Right lobe of liver (tissue), 6 donors: ENCODE data around the gene FAM174C. TPM values are rescaled to one million over a fixed set of nuclear protein-coding genes. Genes with fewer than 3 reads are reported as not detected.

Source experiments
- ATAC-seq, 4 donors: fragments of 200-7000 bp; cut with Tn5 transposase; one replicate each; pipeline ENCODE4 v1.9.1; 2020; ENCODE audit warnings: mild to moderate bottlenecking in 4 of 4, moderate library complexity in 4 of 4
- DNase-seq, 3 donors: peaks; one replicate each; pipeline ENCODE4 v3.0.0-alpha.2; 2020
- H3K27ac ChIP-seq, 3 donors: fragments of 200-600 bp; one replicate each; pipeline ENCODE4 v1.8.0; 2022
- H3K27me3 ChIP-seq, 2 donors: fragments of 200-600 bp; one replicate each; pipeline ENCODE4 v1.8.0; 2022
- H3K36me3 ChIP-seq, 4 donors: fragments of 200-600 bp; sonication (generic) in 1 of 4; one replicate each; pipeline versions ENCODE4 v1.5.1 to v1.8.0; 2017 to 2022; ENCODE audit warnings: control low read depth in 1 of 4
- H3K4me1 ChIP-seq, 4 donors: fragments of 200-600 bp; sonication (generic) in 1 of 4; one replicate each; pipeline versions ENCODE4 v1.5.1 to v1.8.0; 2017 to 2022; ENCODE audit warnings: control low read depth in 1 of 4
- H3K4me3 ChIP-seq, 3 donors: fragments of 200-600 bp; one replicate each; pipeline ENCODE4 v1.8.0; 2022
- H3K9me3 ChIP-seq, 4 donors: fragments of 200-600 bp; sonication (generic) in 1 of 4; one replicate each; pipeline versions ENCODE4 v1.5.1 to v1.8.0; 2017 to 2022; ENCODE audit warnings: control low read depth in 1 of 4
- CTCF ChIP-seq, 4 donors: fragments of 200-600 bp in 3 of 4; fragments of 450-650 bp in 1 of 4; IDR thresholded peaks; one replicate each; pipeline versions ENCODE4 v1.5.1 to v1.8.0; 2016 to 2022; ENCODE audit warnings: antibody characterized with exemption in 4 of 4, mild to moderate bottlenecking in 2 of 4
- POLR2A ChIP-seq: fragments of 450-650 bp; IDR thresholded peaks from one replicate; pipeline ENCODE4 v1.6.1; 2017; ENCODE audit warnings: antibody characterized with exemption, mild to moderate bottlenecking
- whole genome bisulfite sequencing: methylation state at CpG from one replicate; pipeline ENCODE4 v1.1.6; 2018; ENCODE audit warnings: low coverage, low lambda C conversion rate; ENCODE audit not compliant: insufficient coverage; ENCODE audit errors: missing lambda C conversion rate; 5-methylcytosine and 5-hydroxymethylcytosine counted together
- intact Hi-C, 2 donors: fragments of 100-400 bp; cut with DNase I; formaldehyde crosslinking; loops; one replicate each; pipeline versions ENCODE4 v1.11.2 to v1.14.1; 2022
- total RNA-seq, 6 experiments: library from RNA; depleted of rRNA in 2 of 6; stranded (reverse); fragments of >200 nt in 2 of 6; fragmentation: NEBNext Ultra II Directional in 3 of 6; extraction: Animal tissue kit (Norgen Biotek cat#: 25700) in 3 of 6; gene quantifications; one replicate each; pipeline versions ENCODE4 v1.1.0 to v1.2.4, GENCODE V29; 2016 to 2023
- donor health status: DM: no; HTN: yes; CAD: no.
- donor health status: DM: no; HTN: no; CAD: no.
- donor health status: DM: no; HTN: no; CAD: no.
- donor health status: DM: no; HTN: yes; CAD: no.
- donor health status: DM: no; HTN: yes; CAD: no.

FAM174C gene
- total RNA-seq, 6 experiments from 2014 or later = 34.0 to 103 (median 43.8) TPM

GRCh38 chr19:1273263-1274041 is 1.9 kb upstream of the FAM174C start:
- Histone ChIP-seq H3K36me3 (peaks cover 10 to 43% (median 27%) of the 10 kb centered on the region in 4 donors), H3K4me3 (no peak overlapping the region), H3K27me3 (no peaks in the 10 kb centered on the region), H3K4me1 (peaks cover 0 to 64% (median 27%) of the 10 kb centered on the region in 4 donors), H3K27ac (peak overlapping the region in 2 of 3 donors; percentile 15 to 30), H3K9me3 (no peaks in the 10 kb centered on the region)
- peak in 2 of 4 donors; percentile 1 to 3 for ATAC-seq
- peak; percentile 60 to 88 (median 84) for DNase-seq
- TF ChIP-seq CTCF (IDR thresholded peaks at IDR 0.05) = no peak
- peak; percentile 29 for TF ChIP-seq POLR2A
- 67% methylated on average over 8 of the region's 25 CpGs for WGBS
- intact Hi-C loops = no loop called here

- Histone ChIP-seq H3K9me3 (no peaks in the 10 kb centered on the region), H3K27me3 (no peaks in the 10 kb centered on the region), H3K36me3 (peaks cover 10 to 47% (median 28%) of the 10 kb centered on the region in 4 donors), H3K27ac (peak overlapping the region in 2 of 3 donors; percentile 84 to 97), H3K4me1 (peaks cover 0 to 60% (median 25%) of the 10 kb centered on the region in 4 donors), H3K4me3 (peak overlapping the region; percentile 57 to 72 (median 70))
- ATAC-seq (no peak), DNase-seq (no peak)
- no peak for TF ChIP-seq CTCF (IDR thresholded peaks at IDR 0.05)
- intact Hi-C loops = no loop called here
- WGBS = 80% methylated on average over 4 of the region's 46 CpGs
Measured at GRCh38 chr19:1274081-1274851, 1.1 kb upstream of the FAM174C start.

GRCh38 chr19:1274852-1275259 is 474 bp upstream of the FAM174C start:
- no peak for TF ChIP-seq POLR2A
- TF ChIP-seq CTCF (IDR thresholded peaks at IDR 0.05) = no peak
- H3K9me3 ChIP-seq = no peaks in the 10 kb centered on the region
- intact Hi-C loops = loop anchor here in 1 of 2 donors (5.0 kb wide), 1 partner anchor 122 kb away; no protein-coding TSS in a partner anchor
- WGBS = 19% methylated on average over 13 of the region's 44 CpGs
- no peak for DNase-seq
- ATAC-seq = peak in 3 of 4 donors; percentile 1
- H3K4me3 ChIP-seq = peak overlapping the region; percentile 57 to 72 (median 70)
- H3K4me1 ChIP-seq = peaks cover 0 to 60% (median 25%) of the 10 kb centered on the region in 4 donors
- H3K27ac ChIP-seq = peak overlapping the region; percentile 84 to 97 (median 95)
- H3K36me3 ChIP-seq = peaks cover 10 to 49% (median 30%) of the 10 kb centered on the region in 4 donors
- no peaks in the 10 kb centered on the region for H3K27me3 ChIP-seq

GRCh38 chr19:1275976-1276627 is 772 bp downstream of the FAM174C start:
- peak in 1 of 3 donors; percentile 74 for DNase-seq
- peak overlapping the region; percentile 57 to 72 (median 70) for H3K4me3 ChIP-seq
- no peak for TF ChIP-seq POLR2A
- no peak for TF ChIP-seq CTCF (IDR thresholded peaks at IDR 0.05)
- ATAC-seq = no peak
- no peaks in the 10 kb centered on the region for H3K9me3 ChIP-seq
- H3K36me3 ChIP-seq = peaks cover 7 to 45% (median 27%) of the 10 kb centered on the region in 4 donors
- peak overlapping the region; percentile 84 to 97 (median 95) for H3K27ac ChIP-seq
- peaks cover 0 to 49% (median 20%) of the 10 kb centered on the region in 4 donors for H3K4me1 ChIP-seq
- 55% methylated on average over 7 of the region's 43 CpGs for WGBS
- intact Hi-C loops = loop anchor here in 1 of 2 donors (5.0 kb wide), 1 partner anchor 121 kb away; no protein-coding TSS in a partner anchor
- H3K27me3 ChIP-seq = no peaks in the 10 kb centered on the region
